GM21786 (cell line): ENCODE data around the gene APBB3.
A peak's percentile ranks its signal among the peaks of the same experiment; 100 is the strongest.
"Not testable (repeated sequence)": the region's sequence is repeated elsewhere in the genome, so short reads cannot be mapped to it uniquely, and the experiment has no call there.

Source experiments
- ATAC-seq: cut with Tn5 transposase; IDR thresholded peaks from one replicate; pipeline ENCODE4 v1.9.1; 2021; ENCODE audit not compliant: unreplicated experiment

The APBB3 gene, protein sequence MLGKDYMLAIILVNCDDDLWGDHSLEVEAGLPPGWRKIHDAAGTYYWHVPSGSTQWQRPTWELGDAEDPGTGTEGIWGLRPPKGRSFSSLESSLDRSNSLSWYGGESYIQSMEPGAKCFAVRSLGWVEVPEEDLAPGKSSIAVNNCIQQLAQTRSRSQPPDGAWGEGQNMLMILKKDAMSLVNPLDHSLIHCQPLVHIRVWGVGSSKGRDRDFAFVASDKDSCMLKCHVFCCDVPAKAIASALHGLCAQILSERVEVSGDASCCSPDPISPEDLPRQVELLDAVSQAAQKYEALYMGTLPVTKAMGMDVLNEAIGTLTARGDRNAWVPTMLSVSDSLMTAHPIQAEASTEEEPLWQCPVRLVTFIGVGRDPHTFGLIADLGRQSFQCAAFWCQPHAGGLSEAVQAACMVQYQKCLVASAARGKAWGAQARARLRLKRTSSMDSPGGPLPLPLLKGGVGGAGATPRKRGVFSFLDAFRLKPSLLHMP

GRCh38 chr5:140564196-140565023 is at the start of gene APBB3, which contains the start of gene SLC35A4:
APBB3 (minus strand) TSS chr5:140564598; CDS start chr5:140564245, 353 bp downstream.
SLC35A4 (plus strand) TSS chr5:140564828; CDS start chr5:140567170, 2,342 bp downstream.
- peak; percentile 88 for ATAC-seq

DNA sequence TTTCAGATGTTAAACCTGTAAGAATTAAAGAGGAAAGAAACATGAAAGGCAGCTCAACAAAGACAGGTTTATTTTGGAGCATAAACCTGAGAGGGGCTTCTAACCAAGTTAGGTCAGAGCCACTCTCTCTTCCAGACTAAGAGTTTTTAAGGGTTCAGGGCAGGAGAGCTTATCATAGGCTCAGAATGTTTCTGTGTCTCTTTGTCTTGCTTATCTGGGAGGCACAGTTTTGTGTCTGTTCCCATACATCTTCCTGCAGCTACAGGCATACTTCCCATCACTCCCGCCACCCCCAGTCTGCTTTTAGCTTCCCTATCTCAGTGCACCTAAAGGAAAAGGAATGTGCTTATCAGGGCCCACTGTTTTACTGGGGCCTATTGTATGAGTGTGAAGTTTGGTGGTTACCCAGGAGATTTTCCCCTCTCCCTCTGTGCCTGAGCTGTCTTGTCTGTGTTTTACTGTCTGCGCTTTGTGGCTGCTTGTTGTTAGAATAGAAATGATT is 46.7 kb upstream of the APBB3 start:
- no peak for ATAC-seq

DNA sequence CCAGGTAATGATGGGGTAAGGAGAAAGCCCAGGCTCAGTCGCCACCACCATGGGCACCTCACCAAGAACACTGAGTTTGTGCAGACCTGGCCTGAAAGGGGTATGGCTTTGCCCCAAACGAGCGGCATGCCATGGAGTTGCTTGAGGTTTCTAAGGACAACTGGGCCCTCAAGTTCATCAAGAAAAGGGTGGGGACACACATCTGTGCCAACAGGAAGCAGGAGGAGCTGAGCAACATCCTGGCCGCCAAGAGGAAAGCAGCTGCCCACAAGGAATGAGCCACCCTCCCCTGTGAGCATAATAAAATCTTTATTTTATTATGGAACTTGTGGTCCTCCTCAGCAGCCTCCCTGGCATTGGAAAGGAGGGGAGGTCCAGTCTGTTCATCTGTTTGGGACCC is 44.7 kb upstream of the APBB3 start:
- no peak for ATAC-seq

GRCh38 chr5:140608722-140609121 is 44.3 kb upstream of the APBB3 start:
- no peak for ATAC-seq

GRCh38 chr5:140607031-140607430 is 42.6 kb upstream of the APBB3 start:
- ATAC-seq = no peak

DNA sequence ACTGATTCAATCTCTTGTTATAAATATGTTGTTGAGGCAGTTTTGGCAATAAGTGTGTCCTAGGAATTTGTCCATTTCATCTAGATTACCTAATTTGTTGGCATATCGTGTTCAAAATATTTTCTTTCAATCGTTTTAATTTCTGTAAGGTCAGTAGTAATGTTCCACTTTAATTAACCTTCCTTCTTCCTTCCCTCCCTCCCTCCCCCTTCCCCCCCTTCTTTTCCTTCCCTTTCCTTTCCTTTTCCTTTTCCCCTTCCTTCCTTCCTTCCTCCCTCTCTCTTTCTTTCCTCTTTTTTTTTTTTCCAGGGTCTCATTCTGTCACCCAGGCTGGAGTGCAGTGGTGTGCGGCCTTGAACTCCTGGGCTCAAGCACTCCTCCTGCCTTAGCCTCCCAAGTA is 41.5 kb upstream of the APBB3 start:
- ATAC-seq = no peak

DNA sequence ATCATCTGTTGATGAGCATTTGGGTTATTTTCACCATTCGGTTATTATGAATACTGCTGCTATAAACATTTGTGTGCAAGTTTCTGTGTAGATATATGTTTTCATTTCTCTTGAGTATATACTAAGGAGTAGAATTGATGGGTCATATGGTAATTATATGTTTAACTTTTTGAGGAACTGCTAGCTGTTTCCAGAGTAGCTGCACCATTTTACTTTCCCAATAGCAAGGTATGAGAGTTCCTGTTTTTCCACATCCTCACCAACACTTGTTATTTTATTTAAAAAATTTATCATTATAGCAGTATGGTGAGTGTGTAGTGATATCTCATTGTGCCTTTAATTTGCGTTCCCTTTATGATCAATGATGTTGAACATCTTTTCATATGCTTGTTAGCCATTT is 39.3 kb upstream of the APBB3 start:
- no peak for ATAC-seq

- not testable (repeated sequence) for ATAC-seq
These were observed 39.0 kb upstream of the APBB3 start for GRCh38 chr5:140603446-140603698.

DNA sequence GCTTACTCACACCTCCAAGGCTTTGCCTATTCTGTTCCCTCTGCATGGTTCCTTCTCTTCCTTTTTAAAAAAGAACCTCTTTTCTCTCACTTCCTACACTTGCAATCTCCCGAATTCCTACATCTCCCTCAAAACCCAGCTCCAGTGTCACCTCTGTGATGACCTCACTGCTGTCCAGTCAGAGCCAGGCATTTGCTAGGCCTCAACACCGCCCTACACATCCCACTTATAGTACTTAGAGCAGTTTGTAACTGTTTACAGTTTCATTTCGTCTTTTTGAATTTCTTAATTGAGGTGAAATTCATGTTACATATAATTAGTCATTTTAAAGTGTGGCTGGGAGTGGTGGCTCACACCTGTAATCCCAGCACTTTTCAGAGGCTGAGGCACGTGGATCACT is 37.7 kb upstream of the APBB3 start:
- no peak for ATAC-seq

DNA sequence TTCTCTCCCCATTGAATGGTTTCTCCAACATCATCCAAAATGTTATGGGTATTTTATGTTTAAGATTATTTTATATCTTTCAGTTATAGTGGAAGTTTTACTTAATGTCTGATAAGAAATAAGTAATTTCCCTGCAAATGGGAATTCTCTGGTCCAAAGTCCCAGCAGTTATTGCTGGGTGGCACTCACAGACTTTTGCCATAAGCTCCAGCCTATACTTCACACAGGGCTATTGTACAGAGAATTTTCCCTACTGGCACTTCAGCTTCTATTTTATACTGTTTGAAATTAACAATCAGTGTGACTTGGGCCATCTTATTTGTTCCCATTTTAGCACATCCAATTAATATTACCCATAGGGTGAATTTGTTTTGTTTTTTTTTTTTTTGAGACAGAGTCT is 35.7 kb upstream of the APBB3 start:
- ATAC-seq = no peak

DNA sequence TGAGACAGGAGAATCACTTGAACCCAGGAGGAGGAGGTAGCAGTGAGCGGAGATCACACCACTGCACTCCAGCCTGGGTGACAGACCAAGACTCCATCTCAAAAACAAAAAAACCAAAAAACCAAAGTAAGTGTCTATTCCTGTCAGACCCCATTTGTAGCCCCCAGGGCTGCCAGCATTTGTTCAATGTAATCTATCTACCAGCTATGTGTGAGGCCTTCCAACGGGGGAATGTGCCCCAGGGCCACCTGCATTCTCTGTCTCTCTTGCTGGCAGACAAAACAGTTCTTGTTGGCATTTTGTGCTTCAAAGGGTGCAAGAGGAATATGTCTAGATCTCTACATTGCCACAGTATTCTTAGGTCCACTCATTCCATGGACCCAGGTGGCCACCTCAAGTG is 34.4 kb upstream of the APBB3 start:
- no peak for ATAC-seq

GRCh38 chr5:140596321-140596741 is 31.9 kb upstream of the APBB3 start:
- no peak for ATAC-seq

DNA sequence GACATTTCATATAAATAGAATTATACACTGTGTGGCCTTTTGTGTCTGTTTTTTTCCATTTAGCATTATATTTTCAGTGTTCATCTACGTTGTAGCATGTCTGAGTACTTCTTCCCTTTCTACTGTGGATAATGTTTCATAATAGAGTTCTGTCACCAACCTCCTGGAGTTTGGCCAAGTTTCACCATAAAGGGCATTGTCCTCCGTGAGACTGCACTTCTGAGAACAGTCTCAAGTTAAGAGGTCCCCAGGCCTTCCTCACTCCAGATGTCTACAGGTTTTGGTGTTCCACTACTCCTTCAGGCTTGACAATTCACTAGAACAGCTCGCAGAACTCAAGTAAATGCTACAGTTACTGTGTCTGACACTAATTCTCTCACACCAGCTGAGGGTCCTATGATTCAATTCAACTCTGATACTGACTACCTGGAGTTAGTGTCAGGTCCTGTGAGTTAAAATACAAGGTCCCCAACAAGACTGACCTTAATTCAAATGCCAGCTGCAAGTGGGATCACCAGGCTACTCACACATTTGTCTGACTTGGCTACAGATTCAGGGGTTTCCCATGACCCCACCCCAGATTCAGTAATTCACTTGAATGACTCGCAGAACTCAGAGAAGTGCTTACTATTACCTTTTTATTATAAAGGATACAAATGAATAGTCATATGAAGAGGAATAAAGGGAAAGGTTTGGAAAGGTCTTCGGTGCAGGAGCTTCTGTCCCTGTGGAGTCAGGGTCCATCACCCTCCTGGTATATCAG is 31.3 kb upstream of the APBB3 start:
- ATAC-seq = no peak

DNA sequence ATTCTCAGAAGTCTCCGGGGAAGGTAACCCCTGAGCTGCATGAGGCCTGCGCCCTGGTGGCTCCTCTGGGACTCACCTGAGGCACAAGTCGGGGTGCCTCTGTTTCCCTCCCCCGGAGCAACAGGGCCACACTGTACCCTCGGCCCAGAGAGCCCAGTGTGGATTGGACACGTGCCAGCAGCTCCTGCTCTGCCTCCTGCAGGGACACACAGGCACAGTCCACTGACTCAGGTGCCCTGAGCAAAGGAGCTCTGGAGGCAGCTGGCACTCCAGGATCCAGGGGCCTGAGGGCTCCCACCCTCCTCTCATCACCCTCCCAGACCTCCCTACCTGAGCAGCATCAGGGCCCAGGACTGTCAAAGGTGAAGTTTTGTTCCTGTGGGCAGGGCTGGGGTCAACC is 29.8 kb upstream of the APBB3 start:
- ATAC-seq = no peak

- not testable (repeated sequence) for ATAC-seq
These were observed 28.7 kb upstream of the APBB3 start for GRCh38 chr5:140593070-140593469.

- ATAC-seq = no peak
These were observed 27.5 kb upstream of the APBB3 start for GRCh38 chr5:140591747-140592372.

DNA sequence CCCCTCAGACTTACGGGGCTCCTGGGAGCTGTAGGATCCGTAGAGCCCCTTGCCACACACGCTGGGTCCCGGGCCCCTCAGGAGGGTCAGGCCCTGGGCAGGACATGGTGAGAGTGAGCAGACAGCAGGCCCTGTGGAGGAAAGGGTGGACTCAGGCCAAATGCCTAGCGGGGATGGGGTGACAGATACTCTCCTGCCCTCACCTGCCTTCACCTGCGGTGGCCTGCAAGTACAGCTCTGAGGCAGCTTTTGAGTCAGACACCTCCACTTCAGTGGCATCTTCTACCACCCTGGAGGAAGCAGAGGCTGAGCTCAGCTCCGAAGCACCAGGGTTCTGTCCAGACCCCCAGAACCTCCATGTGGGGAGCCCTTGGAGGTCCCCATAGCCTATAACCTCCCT is 26.5 kb upstream of the APBB3 start:
- no peak for ATAC-seq

GRCh38 chr5:140588311-140589070 is 24.1 kb upstream of the APBB3 start:
- no peak for ATAC-seq

GRCh38 chr5:140587495-140587894 is 23.1 kb upstream of the APBB3 start:
- no peak for ATAC-seq

DNA sequence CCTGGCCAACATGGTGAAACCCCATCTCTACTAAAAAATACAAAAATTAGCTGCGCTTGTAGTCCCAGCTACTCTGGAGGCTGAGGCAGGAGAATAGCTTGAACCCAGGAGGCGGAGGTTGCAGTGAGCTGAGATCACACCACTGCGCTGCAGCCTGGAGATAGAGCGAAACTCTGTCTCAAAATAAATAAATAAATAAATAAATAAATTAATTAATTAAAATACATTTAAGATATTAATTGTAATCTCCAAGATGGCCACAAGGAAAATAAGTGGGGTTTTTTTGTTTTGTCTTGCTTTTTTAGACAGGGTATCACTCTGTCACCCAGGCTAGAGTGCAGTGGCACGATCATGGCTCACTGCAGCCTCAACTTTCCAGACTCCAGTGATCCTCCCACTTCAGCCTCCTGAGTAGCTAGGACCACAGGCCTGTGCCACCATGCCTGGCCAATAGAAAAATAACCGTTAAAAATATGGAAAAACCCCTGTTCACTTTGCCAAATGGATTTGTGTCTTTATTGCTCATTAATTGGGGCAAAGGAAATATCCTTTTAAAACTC is 14.9 kb upstream of the APBB3 start:
- ATAC-seq = not testable (repeated sequence)
